Neuron (in vitro differentiated cells): Measurements from ENCODE around the gene PLAAT2.
A peak's percentile ranks its signal among the peaks of the same experiment; 100 is the strongest.
"Not testable (repeated sequence)": the region's sequence is repeated elsewhere in the genome, so short reads cannot be mapped to it uniquely, and the experiment has no call there.

Source experiments
- H2AFZ ChIP-seq: one replicate; pipeline ENCODE4 v1.6.1; 2013; ENCODE audit warnings: low read depth, mild to moderate bottlenecking, inconsistent platforms, low read length, moderate library complexity
- H3K27me3 ChIP-seq: one replicate; pipeline ENCODE4 v1.6.1; 2013; ENCODE audit warnings: low read length; ENCODE audit not compliant: insufficient read depth
- H3K36me3 ChIP-seq: one replicate; pipeline ENCODE4 v1.6.1; 2013; ENCODE audit warnings: low read length; ENCODE audit not compliant: insufficient read depth
- H3K4me1 ChIP-seq: one replicate; pipeline ENCODE4 v1.6.1; 2013; ENCODE audit warnings: low read length; ENCODE audit not compliant: insufficient read depth
- H3K4me3 ChIP-seq: 2 replicates; pipeline ENCODE4 v1.5.1; 2013; ENCODE audit warnings: mild to moderate bottlenecking, low read length, moderate library complexity
- H3K9me3 ChIP-seq: one replicate; pipeline ENCODE4 v1.6.1; 2013; ENCODE audit warnings: low read length

The PLAAT2 gene

GRCh38 chr11:63563201-63564055 is at the start of gene PLAAT2:
PLAAT2 (minus strand) TSS chr11:63563379; CDS start chr11:63563324, 55 bp downstream.
- Histone ChIP-seq H3K4me1 (peaks cover 6% of the 10 kb centered on the region), H3K4me3 (no peak within 1 kb of the TSS), H3K9me3 (no peaks in the 10 kb centered on the region), H3K27me3 (peaks cover 4% of the 10 kb centered on the region), H3K36me3 (no peaks in the 10 kb centered on the region), H2AFZ (no peak within 1 kb of the TSS)

- no peak overlapping the region for H2AFZ ChIP-seq
- no peak overlapping the region for H3K4me3 ChIP-seq
- no peaks in the 10 kb centered on the region for H3K9me3 ChIP-seq
- peaks cover 26% of the 10 kb centered on the region for H3K4me1 ChIP-seq
- no peaks in the 10 kb centered on the region for H3K36me3 ChIP-seq
- peaks cover 28% of the 10 kb centered on the region for H3K27me3 ChIP-seq
These were observed 49.0 kb upstream of the PLAAT2 start for GRCh38 chr11:63612181-63612580.

GRCh38 chr11:63611395-63611747 is 48.2 kb upstream of the PLAAT2 start:
- H3K4me3 ChIP-seq = no peak overlapping the region
- H3K4me1 ChIP-seq = peaks cover 26% of the 10 kb centered on the region
- H2AFZ ChIP-seq = no peak overlapping the region
- H3K36me3 ChIP-seq = no peaks in the 10 kb centered on the region
- H3K27me3 ChIP-seq = peaks cover 26% of the 10 kb centered on the region
- no peaks in the 10 kb centered on the region for H3K9me3 ChIP-seq

- Histone ChIP-seq H3K4me3 (no peak overlapping the region), H2AFZ (no peak overlapping the region), H3K4me1 (peaks cover 26% of the 10 kb centered on the region), H3K9me3 (no peaks in the 10 kb centered on the region), H3K27me3 (peaks cover 26% of the 10 kb centered on the region), H3K36me3 (no peaks in the 10 kb centered on the region)
These were observed 47.6 kb upstream of the PLAAT2 start for GRCh38 chr11:63610604-63611394.

- Histone ChIP-seq H3K4me3 (no peak overlapping the region), H3K9me3 (no peaks in the 10 kb centered on the region), H3K27me3 (peaks cover 26% of the 10 kb centered on the region)
These were observed 46.9 kb upstream of the PLAAT2 start for GRCh38 chr11:63609971-63610580.

GRCh38 chr11:63609536-63609935 is 46.4 kb upstream of the PLAAT2 start:
- Histone ChIP-seq H3K27me3 (peaks cover 26% of the 10 kb centered on the region), H2AFZ (no peak overlapping the region), H3K9me3 (no peaks in the 10 kb centered on the region), H3K4me3 (no peak overlapping the region), H3K36me3 (no peaks in the 10 kb centered on the region), H3K4me1 (peaks cover 26% of the 10 kb centered on the region)

More at GRCh38 chr11:63609971-63610580, 46.9 kb upstream of the PLAAT2 start:
- Histone ChIP-seq H3K4me1 (peaks cover 26% of the 10 kb centered on the region), H3K36me3 (no peaks in the 10 kb centered on the region), H2AFZ (no peak overlapping the region)

- no peaks in the 10 kb centered on the region for H3K9me3 ChIP-seq
- H3K4me3 ChIP-seq = no peak overlapping the region
- peaks cover 23% of the 10 kb centered on the region for H3K27me3 ChIP-seq
- no peaks in the 10 kb centered on the region for H3K36me3 ChIP-seq
- H3K4me1 ChIP-seq = peaks cover 27% of the 10 kb centered on the region
- H2AFZ ChIP-seq = no peak overlapping the region
These were observed 45.5 kb upstream of the PLAAT2 start for GRCh38 chr11:63608353-63609345.

- H3K4me3 ChIP-seq = no peak overlapping the region
- peaks cover 16% of the 10 kb centered on the region for H3K4me1 ChIP-seq
- H2AFZ ChIP-seq = peak overlapping the region; percentile 46
- H3K36me3 ChIP-seq = no peaks in the 10 kb centered on the region
- H3K9me3 ChIP-seq = peaks cover under 1% of the 10 kb centered on the region
- H3K27me3 ChIP-seq = no peaks in the 10 kb centered on the region
These were observed 40.0 kb upstream of the PLAAT2 start for GRCh38 chr11:63603180-63603518.

- not testable (repeated sequence) for H3K36me3 ChIP-seq, H3K4me3 ChIP-seq, H3K27me3 ChIP-seq, H3K9me3 ChIP-seq, H2AFZ ChIP-seq
- peaks cover 16% of the 10 kb centered on the region for H3K4me1 ChIP-seq
These were observed 39.4 kb upstream of the PLAAT2 start for GRCh38 chr11:63602290-63603179.

GRCh38 chr11:63599211-63600122 is 36.3 kb upstream of the PLAAT2 start:
- H3K36me3 ChIP-seq = no peaks in the 10 kb centered on the region
- no peaks in the 10 kb centered on the region for H3K27me3 ChIP-seq
- H3K9me3 ChIP-seq = peaks cover 8% of the 10 kb centered on the region
- H2AFZ ChIP-seq = no peak overlapping the region
- H3K4me1 ChIP-seq = peaks cover 16% of the 10 kb centered on the region
- no peak overlapping the region for H3K4me3 ChIP-seq

GRCh38 chr11:63598556-63598955 is 35.4 kb upstream of the PLAAT2 start:
- H3K4me3 ChIP-seq = no peak overlapping the region
- no peak overlapping the region for H2AFZ ChIP-seq
- H3K36me3 ChIP-seq = no peaks in the 10 kb centered on the region
- peaks cover 8% of the 10 kb centered on the region for H3K9me3 ChIP-seq
- no peaks in the 10 kb centered on the region for H3K27me3 ChIP-seq
- H3K4me1 ChIP-seq = peaks cover 9% of the 10 kb centered on the region
